Endodermal cell (in vitro differentiated cells): ENCODE measurements around the gene NRIP2. TPM values are rescaled to one million over a fixed set of nuclear protein-coding genes. Genes with fewer than 3 reads are reported as not detected.

Experiments
- DNase-seq: peaks from one replicate; pipeline ENCODE4 v3.0.0-alpha.2; 2017
- H3K27ac ChIP-seq: 2 replicates; pipeline ENCODE4 v1.5.1; 2013; ENCODE audit warnings: mild to moderate bottlenecking, low read depth, low read length, moderate library complexity
- H3K27me3 ChIP-seq: 2 replicates; pipeline ENCODE4 v1.6.1; 2013; ENCODE audit warnings: mild to moderate bottlenecking, low read length, moderate library complexity; ENCODE audit not compliant: insufficient read depth, control insufficient read depth, poor library complexity, severe bottlenecking
- H3K36me3 ChIP-seq: 2 replicates; pipeline ENCODE4 v1.7.0; 2013; ENCODE audit warnings: mild to moderate bottlenecking, low read length, moderate library complexity; ENCODE audit not compliant: control insufficient read depth, insufficient read depth
- H3K4me1 ChIP-seq: one replicate; pipeline ENCODE4 v1.7.0; 2013; ENCODE audit warnings: low read length; ENCODE audit not compliant: control insufficient read depth, insufficient read depth
- H3K4me3 ChIP-seq: 2 replicates; pipeline ENCODE4 v1.5.1; 2013; ENCODE audit warnings: mild to moderate bottlenecking, low read length, moderate library complexity
- H3K9ac ChIP-seq: 2 replicates; pipeline ENCODE4 v1.6.1; 2013; ENCODE audit warnings: mild to moderate bottlenecking, low read length, moderate library complexity; ENCODE audit not compliant: poor library complexity, severe bottlenecking; ENCODE audit errors: extremely low read depth
- H3K9me3 ChIP-seq: 2 replicates; pipeline ENCODE4 v1.6.1; 2013; ENCODE audit warnings: mild to moderate bottlenecking, low read length, moderate library complexity; ENCODE audit not compliant: control insufficient read depth
- H3K27ac Mint-ChIP-seq: 2 replicates; pipeline ENCODE4 v1.8.0; 2020; ENCODE audit warnings: mixed read lengths
- H3K27me3 Mint-ChIP-seq: 2 replicates; pipeline ENCODE4 v1.8.0; 2021; ENCODE audit warnings: mild to moderate bottlenecking, mixed read lengths; ENCODE audit not compliant: insufficient read depth
- H3K36me3 Mint-ChIP-seq: 2 replicates; pipeline ENCODE4 v1.8.0; 2020; ENCODE audit warnings: low read depth, mixed read lengths
- H3K4me1 Mint-ChIP-seq: 2 replicates; pipeline ENCODE4 v1.8.0; 2020; ENCODE audit warnings: mixed read lengths
- H3K4me3 Mint-ChIP-seq: 2 replicates; pipeline ENCODE4 v1.8.0; 2020; ENCODE audit warnings: mild to moderate bottlenecking, moderate library complexity, mixed read lengths
- H3K9me3 Mint-ChIP-seq: 2 replicates; pipeline ENCODE4 v1.8.0; 2020; ENCODE audit warnings: mild to moderate bottlenecking, mixed read lengths
- WGBS, 2 experiments: methylation state at CpG; one replicate each; pipeline versions ENCODE4 v1.1.5 to v1.1.7; 2013; ENCODE audit warnings: missing lambda C conversion rate in 2 of 2, mixed read lengths in 1 of 2; ENCODE audit not compliant: insufficient coverage in 1 of 2, insufficient read length in 1 of 2; 5-methylcytosine and 5-hydroxymethylcytosine counted together
- total RNA-seq, 2 donors: library from RNA; stranded (reverse); fragmentation: NEBNext Ultra II Directional in 1 of 2; extraction: Animal tissue kit (Norgen Biotek cat#: 25700) in 1 of 2; gene quantifications; 2 replicates in 1 of 2; 3 replicates in 1 of 2; pipeline ENCODE4 v1.2.1, GENCODE V29; 2021
- TF ChIP-seq, protein P1 (sequence below): fragments of 200-600 bp; sonication (generic); conservative IDR thresholded peaks from 2 replicates; pipeline ENCODE4 v1.5.0; 2021; ENCODE audit warnings: antibody characterized with exemption, mild to moderate bottlenecking

NRIP2 gene
- total RNA-seq, 2 donors from 2014 or later, result not detected

GRCh38 chr12:2854669-2855453 is 20.0 kb upstream of the NRIP2 start:
- Histone ChIP-seq H3K9ac (no peak overlapping the region), H3K4me3 (no peak overlapping the region), H3K36me3 (peaks cover 22% of the 10 kb centered on the region), H3K27me3 (no peaks in the 10 kb centered on the region), H3K27ac (no peak overlapping the region), H3K9me3 (no peaks in the 10 kb centered on the region), H3K4me1 (no peaks in the 10 kb centered on the region)
- 87 to 92% methylated on average over 13 to 25 of the region's 25 CpGs for WGBS, 2 experiments
- TF ChIP-seq, protein P1, sequence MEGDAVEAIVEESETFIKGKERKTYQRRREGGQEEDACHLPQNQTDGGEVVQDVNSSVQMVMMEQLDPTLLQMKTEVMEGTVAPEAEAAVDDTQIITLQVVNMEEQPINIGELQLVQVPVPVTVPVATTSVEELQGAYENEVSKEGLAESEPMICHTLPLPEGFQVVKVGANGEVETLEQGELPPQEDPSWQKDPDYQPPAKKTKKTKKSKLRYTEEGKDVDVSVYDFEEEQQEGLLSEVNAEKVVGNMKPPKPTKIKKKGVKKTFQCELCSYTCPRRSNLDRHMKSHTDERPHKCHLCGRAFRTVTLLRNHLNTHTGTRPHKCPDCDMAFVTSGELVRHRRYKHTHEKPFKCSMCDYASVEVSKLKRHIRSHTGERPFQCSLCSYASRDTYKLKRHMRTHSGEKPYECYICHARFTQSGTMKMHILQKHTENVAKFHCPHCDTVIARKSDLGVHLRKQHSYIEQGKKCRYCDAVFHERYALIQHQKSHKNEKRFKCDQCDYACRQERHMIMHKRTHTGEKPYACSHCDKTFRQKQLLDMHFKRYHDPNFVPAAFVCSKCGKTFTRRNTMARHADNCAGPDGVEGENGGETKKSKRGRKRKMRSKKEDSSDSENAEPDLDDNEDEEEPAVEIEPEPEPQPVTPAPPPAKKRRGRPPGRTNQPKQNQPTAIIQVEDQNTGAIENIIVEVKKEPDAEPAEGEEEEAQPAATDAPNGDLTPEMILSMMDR, result no peak
- H3K27ac Mint-ChIP-seq, result peak overlapping the region; percentile 16
- peaks cover 7% of the 10 kb centered on the region for H3K4me1 Mint-ChIP-seq
- H3K4me3 Mint-ChIP-seq, result no peak overlapping the region
- no peaks in the 10 kb centered on the region for H3K9me3 Mint-ChIP-seq
- no peak for DNase-seq
- peaks cover 10% of the 10 kb centered on the region for H3K27me3 Mint-ChIP-seq
- H3K36me3 Mint-ChIP-seq, result peaks cover 21% of the 10 kb centered on the region

GRCh38 chr12:2853626-2854025 is 18.8 kb upstream of the NRIP2 start:
- 15 to 19% methylated on average over 7 to 10 of the region's 11 CpGs for WGBS, 2 experiments
- H3K9me3 ChIP-seq, result no peaks in the 10 kb centered on the region
- Mint-ChIP-seq H3K36me3 (peaks cover 10% of the 10 kb centered on the region), H3K4me1 (peaks cover 8% of the 10 kb centered on the region), H3K9me3 (no peaks in the 10 kb centered on the region), H3K27ac (peak overlapping the region; percentile 41), H3K4me3 (no peak overlapping the region), H3K27me3 (peaks cover 10% of the 10 kb centered on the region)
- peak; percentile 99 for DNase-seq
- H3K9ac ChIP-seq, result no peak overlapping the region
- H3K4me3 ChIP-seq, result no peak overlapping the region
- peaks cover 10% of the 10 kb centered on the region for H3K36me3 ChIP-seq
- H3K27ac ChIP-seq, result no peak overlapping the region
- no peaks in the 10 kb centered on the region for H3K4me1 ChIP-seq
- no peaks in the 10 kb centered on the region for H3K27me3 ChIP-seq
- TF ChIP-seq, protein P1, result peak; percentile 100

DNA sequence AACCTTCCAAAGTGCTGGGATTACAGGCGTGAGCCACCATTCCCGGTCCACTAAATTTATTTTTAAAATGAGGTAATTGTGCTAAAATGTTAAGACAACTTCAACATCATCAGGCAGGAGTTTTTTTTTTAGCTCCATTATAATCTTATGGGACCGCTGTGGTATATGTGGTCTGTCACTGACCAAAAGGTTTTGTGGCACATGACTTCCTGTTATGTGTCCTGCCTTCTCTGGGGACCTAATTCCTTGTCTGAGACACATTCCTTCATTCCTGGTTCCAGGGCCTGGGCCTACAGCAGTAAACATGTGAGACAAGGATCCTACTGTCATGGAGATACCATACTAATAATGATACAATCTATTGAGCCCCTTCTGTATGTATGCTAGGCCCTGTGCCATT is 17.1 kb upstream of the NRIP2 start:
- H3K36me3 Mint-ChIP-seq, result no peaks in the 10 kb centered on the region
- H3K27me3 Mint-ChIP-seq, result peaks cover 15% of the 10 kb centered on the region
- Histone ChIP-seq H3K27me3 (no peaks in the 10 kb centered on the region), H3K27ac (no peak overlapping the region), H3K9ac (no peak overlapping the region), H3K36me3 (no peaks in the 10 kb centered on the region), H3K4me3 (no peak overlapping the region), H3K9me3 (no peaks in the 10 kb centered on the region), H3K4me1 (no peaks in the 10 kb centered on the region)
- DNase-seq, result no peak
- TF ChIP-seq, protein P1, result no peak
- 100% methylated on average over 3 of the region's 3 CpGs; no CpG with 5 or more reads in 1 of the 2 experiments for WGBS, 2 experiments
- H3K9me3 Mint-ChIP-seq, result no peaks in the 10 kb centered on the region
- no peak overlapping the region for H3K27ac Mint-ChIP-seq
- peaks cover 5% of the 10 kb centered on the region for H3K4me1 Mint-ChIP-seq
- no peak overlapping the region for H3K4me3 Mint-ChIP-seq
